Spleen (tissue), 11 donors: Measurements from ENCODE around the gene ALDOA. TPM values are rescaled to one million over a fixed set of nuclear protein-coding genes. Genes with fewer than 3 reads are reported as not detected.

Experiments used
- DNase-seq: peaks from one replicate; pipeline ENCODE4 v3.0.0-alpha.2; 2020
- H3K27ac ChIP-seq, 8 donors: fragments of 200-600 bp; sonication (generic) in 7 of 8; 1 replicate in 4 of 8; 2 replicates in 4 of 8; pipeline versions ENCODE4 v1.5.0 to v1.8.0; 2016 to 2021; ENCODE audit warnings: inconsistent platforms in 4 of 8, mild to moderate bottlenecking in 4 of 8, moderate library complexity in 1 of 8
- H3K27me3 ChIP-seq, 7 donors: fragments of 200-600 bp; sonication (generic) in 6 of 7; replicated peaks in 1 of 7; 1 replicate in 4 of 7; 2 replicates in 3 of 7; pipeline versions ENCODE4 v1.5.0 to v1.8.0; 2016 to 2021; ENCODE audit warnings: inconsistent platforms in 3 of 7, mild to moderate bottlenecking in 1 of 7
- H3K36me3 ChIP-seq, 6 donors: fragments of 200-600 bp; sonication (generic) in 5 of 6; 1 replicate in 4 of 6; 2 replicates in 2 of 6; pipeline versions ENCODE4 v1.5.0 to v1.8.0; 2016 to 2021; ENCODE audit warnings: inconsistent platforms in 2 of 6
- H3K4me1 ChIP-seq, 6 donors: fragments of 200-600 bp; sonication (generic) in 5 of 6; 1 replicate in 3 of 6; 2 replicates in 3 of 6; pipeline versions ENCODE4 v1.5.0 to v1.8.0; 2016 to 2021; ENCODE audit warnings: inconsistent platforms in 3 of 6
- H3K4me3 ChIP-seq, 8 donors: fragments of 200-600 bp; sonication (generic) in 7 of 8; 1 replicate in 4 of 8; 2 replicates in 4 of 8; pipeline versions ENCODE4 v1.5.0 to v1.8.0; 2016 to 2021; ENCODE audit warnings: inconsistent platforms in 4 of 8, mild to moderate bottlenecking in 4 of 8, moderate library complexity in 2 of 8
- H3K9me3 ChIP-seq, 8 donors: fragments of 200-600 bp; sonication (generic) in 7 of 8; 1 replicate in 4 of 8; 2 replicates in 4 of 8; pipeline versions ENCODE4 v1.5.0 to v1.8.0; 2016 to 2021; ENCODE audit warnings: inconsistent platforms in 4 of 8
- POLR2A ChIP-seq, 3 donors: fragments of 450-650 bp; IDR thresholded peaks; one replicate each; pipeline ENCODE4 v1.5.1; 2017; ENCODE audit warnings: antibody characterized with exemption in 3 of 3, mild to moderate bottlenecking in 1 of 3
- POLR2AphosphoS5 ChIP-seq, 3 donors: sonication (generic); formaldehyde crosslinking; IDR thresholded peaks; one replicate each; pipeline ENCODE4 v1.5.1; 2017; ENCODE audit warnings: antibody characterized with exemption in 3 of 3
- WGBS, 5 donors: extraction: QIAGEN DNeasy Blood & Tissue Kit in 3 of 5; methylation state at CpG; one replicate each; pipeline versions ENCODE4 v1.1.5 to v1.1.7; 2013 to 2018; 5-methylcytosine and 5-hydroxymethylcytosine counted together
- intact Hi-C: fragments of 100-400 bp; cut with DNase I; formaldehyde crosslinking; loops from one replicate; pipeline ENCODE4 v1.15.0; 2023; ENCODE audit warnings: low total_unique reads
- polyA plus RNA-seq, 3 donors: library from polyadenylated mRNA; stranded (reverse); fragments of 200-250 nt; gene quantifications; one replicate each; pipeline ENCODE4 v1.2.1, GENCODE V29; 2013
- total RNA-seq, 7 donors: library from RNA; depleted of rRNA in 3 of 7; stranded (reverse); fragments of >200 nt in 3 of 7; fragmentation: NEBNext Ultra II Directional in 4 of 7; extraction: Animal tissue kit (Norgen Biotek cat#: 25700) in 4 of 7; gene quantifications; one replicate each; pipeline versions ENCODE4 v1.1.0 to v1.2.1, GENCODE V29; 2016 to 2021
- TF ChIP-seq, protein P1 (sequence below), 11 experiments: fragments of 200-600 bp in 7 of 11; fragments of 450-650 bp in 4 of 11; sonication (generic) in 4 of 11; IDR thresholded peaks in 8 of 11; conservative IDR thresholded peaks in 3 of 11; 1 replicate in 7 of 11; 2 replicates in 4 of 11; pipeline versions ENCODE4 v1.4.0 to v1.8.0; 2016 to 2021; ENCODE audit warnings: antibody characterized with exemption in 11 of 11, inconsistent platforms in 4 of 11, mild to moderate bottlenecking in 1 of 11
- donor health status: healthy with polysubstance abuse.
- donor health status: DM: no; HTN: no; CAD: no; lungs with moderate emphysema.
- donor health status: DM: no; HTN: no; CAD: no.
- donor health status: Bipolar disorder and iron deficiency.
- donor health status: healthy.
- donor health status: DM: no; HTN: no; CAD: no.
- donor health status: DM: yes; HTN: yes; CAD: no.

Gene ALDOA
- total and polyA plus RNA-seq, 10 donors, result 424 to 880 (median 598) TPM

DNA sequence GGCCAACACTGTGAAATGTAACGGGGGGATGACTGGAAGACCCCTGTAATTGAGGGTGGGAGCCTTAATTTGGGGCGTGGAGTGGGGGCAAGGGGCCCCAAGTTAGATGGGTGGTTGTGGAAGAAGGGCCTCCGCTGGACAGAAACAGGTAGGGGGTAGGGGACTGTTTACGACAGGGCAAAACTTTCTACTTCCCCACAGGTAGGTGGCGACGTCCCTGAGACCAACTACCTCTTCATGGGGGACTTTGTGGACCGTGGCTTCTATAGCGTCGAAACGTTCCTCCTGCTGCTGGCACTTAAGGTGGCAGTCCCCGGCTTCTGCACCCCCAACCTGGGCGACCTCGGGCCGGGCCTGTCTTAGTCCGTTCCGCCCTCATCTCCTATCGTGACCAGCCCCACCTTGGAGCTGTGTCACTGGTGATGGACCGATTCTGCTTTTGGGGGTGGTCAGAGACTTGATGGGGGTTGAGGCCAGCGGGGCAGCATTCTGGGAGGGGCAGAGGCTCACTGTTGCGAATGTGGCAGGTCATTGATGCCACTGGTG, 17.1 kb downstream of the ALDOA start:
- H3K27me3 ChIP-seq, result no peaks in the 10 kb centered on the region
- no peaks in the 10 kb centered on the region for H3K9me3 ChIP-seq
- DNase-seq, result no peak
- H3K27ac ChIP-seq, result no peak overlapping the region
- peaks cover 8 to 59% (median 28%) of the 10 kb centered on the region in 6 donors for H3K4me1 ChIP-seq
- H3K4me3 ChIP-seq, result no peak overlapping the region
- TF ChIP-seq, protein P1, sequence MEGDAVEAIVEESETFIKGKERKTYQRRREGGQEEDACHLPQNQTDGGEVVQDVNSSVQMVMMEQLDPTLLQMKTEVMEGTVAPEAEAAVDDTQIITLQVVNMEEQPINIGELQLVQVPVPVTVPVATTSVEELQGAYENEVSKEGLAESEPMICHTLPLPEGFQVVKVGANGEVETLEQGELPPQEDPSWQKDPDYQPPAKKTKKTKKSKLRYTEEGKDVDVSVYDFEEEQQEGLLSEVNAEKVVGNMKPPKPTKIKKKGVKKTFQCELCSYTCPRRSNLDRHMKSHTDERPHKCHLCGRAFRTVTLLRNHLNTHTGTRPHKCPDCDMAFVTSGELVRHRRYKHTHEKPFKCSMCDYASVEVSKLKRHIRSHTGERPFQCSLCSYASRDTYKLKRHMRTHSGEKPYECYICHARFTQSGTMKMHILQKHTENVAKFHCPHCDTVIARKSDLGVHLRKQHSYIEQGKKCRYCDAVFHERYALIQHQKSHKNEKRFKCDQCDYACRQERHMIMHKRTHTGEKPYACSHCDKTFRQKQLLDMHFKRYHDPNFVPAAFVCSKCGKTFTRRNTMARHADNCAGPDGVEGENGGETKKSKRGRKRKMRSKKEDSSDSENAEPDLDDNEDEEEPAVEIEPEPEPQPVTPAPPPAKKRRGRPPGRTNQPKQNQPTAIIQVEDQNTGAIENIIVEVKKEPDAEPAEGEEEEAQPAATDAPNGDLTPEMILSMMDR (IDR thresholded peaks at IDR 0.05 in 8 of 11, conservative IDR thresholded peaks at IDR 0.05 in 3 of 11), result no peak
- TF ChIP-seq POLR2AphosphoS5 (IDR thresholded peaks at IDR 0.05), result no peak
- TF ChIP-seq POLR2A (IDR thresholded peaks at IDR 0.05), result no peak
- peaks cover 6 to 94% (median 80%) of the 10 kb centered on the region in 6 donors for H3K36me3 ChIP-seq
- WGBS, 5 donors, result 87 to 92% (median 89%) methylated on average over 20 of the region's 20 CpGs
- intact Hi-C loops, result no loop called here

DNA sequence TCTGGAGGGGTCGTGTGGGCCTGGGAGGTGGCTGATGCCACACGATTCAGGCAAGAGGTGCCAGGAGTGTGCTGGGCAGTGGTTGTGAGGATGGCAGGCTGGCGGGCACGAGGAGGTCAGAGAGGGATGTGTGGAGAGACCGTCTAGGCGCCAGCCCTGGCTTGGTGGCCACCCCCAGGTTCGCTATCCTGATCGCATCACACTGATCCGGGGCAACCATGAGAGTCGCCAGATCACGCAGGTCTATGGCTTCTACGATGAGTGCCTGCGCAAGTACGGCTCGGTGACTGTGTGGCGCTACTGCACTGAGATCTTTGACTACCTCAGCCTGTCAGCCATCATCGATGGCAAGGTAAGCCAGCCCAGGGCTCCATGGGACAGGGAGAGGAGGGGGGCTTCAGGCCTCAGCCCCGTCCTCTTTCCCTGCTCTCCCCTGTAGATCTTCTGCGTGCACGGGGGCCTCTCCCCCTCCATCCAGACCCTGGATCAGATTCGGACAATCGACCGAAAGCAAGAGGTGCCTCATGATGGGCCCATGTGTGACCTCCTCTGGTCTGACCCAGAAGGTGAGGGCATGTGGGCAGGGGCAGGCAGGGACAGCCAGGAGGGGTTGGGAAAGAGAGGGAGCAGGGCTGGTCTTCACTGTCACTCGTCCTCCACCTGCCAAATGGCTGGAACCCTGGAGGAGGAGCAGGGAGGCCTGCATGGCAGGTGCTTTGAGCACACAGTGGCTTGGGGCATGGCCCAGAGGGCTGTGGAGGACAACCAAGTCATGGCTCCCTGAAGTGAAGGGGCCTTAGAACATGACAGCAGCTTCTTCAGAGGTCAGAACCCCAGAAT, 17.9 kb downstream of the ALDOA start:
- peaks cover 0 to 55% (median 20%) of the 10 kb centered on the region in 6 donors for H3K4me1 ChIP-seq
- H3K36me3 ChIP-seq, result peaks cover 6 to 86% (median 76%) of the 10 kb centered on the region in 6 donors
- no peaks in the 10 kb centered on the region for H3K27me3 ChIP-seq
- WGBS, 5 donors, result 90 to 95% (median 94%) methylated on average over 20 to 24 of the region's 24 CpGs
- H3K9me3 ChIP-seq, result no peaks in the 10 kb centered on the region
- intact Hi-C loops, result no loop called here
- no peak for DNase-seq
- H3K27ac ChIP-seq, result no peak overlapping the region
- TF ChIP-seq POLR2A (IDR thresholded peaks at IDR 0.05) (no peak), POLR2AphosphoS5 (IDR thresholded peaks at IDR 0.05) (peak in 2 of 3 donors; percentile 13 to 30)
- TF ChIP-seq, protein P1 (IDR thresholded peaks at IDR 0.05 in 8 of 11, conservative IDR thresholded peaks at IDR 0.05 in 3 of 11), result no peak
- no peak overlapping the region for H3K4me3 ChIP-seq

DNA sequence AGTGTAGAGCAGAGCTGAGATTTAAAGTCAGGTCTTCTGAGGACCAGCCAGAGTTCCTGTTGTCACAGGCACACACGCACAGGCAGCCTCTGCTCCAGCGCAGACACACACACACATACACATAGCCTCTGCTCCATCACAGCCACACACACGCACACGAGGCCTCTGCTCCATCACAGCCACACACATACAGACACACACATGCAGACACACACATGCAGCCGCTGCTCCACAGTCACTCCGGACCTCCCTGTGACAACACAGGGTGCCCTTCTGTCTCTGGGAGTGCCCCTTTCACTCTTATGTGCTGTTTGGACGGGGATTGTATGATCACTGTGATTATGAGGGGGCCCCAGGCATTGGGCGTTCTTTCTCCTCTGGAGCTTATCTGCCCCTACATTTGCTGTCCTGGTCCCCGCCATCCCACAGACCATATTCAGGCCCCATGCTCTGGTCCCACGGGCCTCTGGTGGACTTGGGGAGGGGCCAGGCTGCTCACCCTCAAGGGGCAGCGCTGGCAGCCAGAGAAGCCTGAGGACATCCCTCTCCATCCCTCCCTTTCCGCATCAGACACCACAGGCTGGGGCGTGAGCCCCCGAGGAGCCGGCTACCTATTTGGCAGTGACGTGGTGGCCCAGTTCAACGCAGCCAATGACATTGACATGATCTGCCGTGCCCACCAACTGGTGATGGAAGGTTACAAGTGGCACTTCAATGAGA, 18.7 kb downstream of the ALDOA start:
- DNase-seq, result no peak
- Histone ChIP-seq H3K4me3 (no peak overlapping the region), H3K27ac (peak overlapping the region in 3 of 8 donors; percentile 0 to 85 (median 32)), H3K9me3 (no peaks in the 10 kb centered on the region), H3K4me1 (peaks cover 0 to 52% (median 14%) of the 10 kb centered on the region in 6 donors), H3K36me3 (peaks cover 6 to 77% (median 68%) of the 10 kb centered on the region in 6 donors), H3K27me3 (no peaks in the 10 kb centered on the region)
- WGBS, 5 donors, result 85 to 91% (median 90%) methylated on average over 17 to 18 of the region's 18 CpGs
- TF ChIP-seq, protein P1 (IDR thresholded peaks at IDR 0.05 in 8 of 11, conservative IDR thresholded peaks at IDR 0.05 in 3 of 11), result no peak
- no peak for TF ChIP-seq POLR2AphosphoS5 (IDR thresholded peaks at IDR 0.05)
- TF ChIP-seq POLR2A (IDR thresholded peaks at IDR 0.05), result no peak
- intact Hi-C loops, result no loop called here
